Glutamatergic neuron (in vitro differentiated cells): ENCODE results near the gene PDX1. TPM values are rescaled to one million over a fixed set of nuclear protein-coding genes. Genes with fewer than 3 reads are reported as not detected.

Experiments
- DNase-seq: peaks from one replicate; pipeline ENCODE4 v3.0.0; 2022
- H3K27ac Mint-ChIP-seq: one replicate; pipeline ENCODE4 v1.8.0; 2020; ENCODE audit warnings: mild to moderate bottlenecking, mixed read lengths, inconsistent platforms; ENCODE audit not compliant: unreplicated experiment
- H3K27me3 Mint-ChIP-seq: one replicate; pipeline ENCODE4 v1.8.0; 2020; ENCODE audit warnings: mild to moderate bottlenecking, moderate library complexity, mixed read lengths, inconsistent platforms; ENCODE audit not compliant: unreplicated experiment
- H3K36me3 Mint-ChIP-seq: one replicate; pipeline ENCODE4 v1.8.0; 2020; ENCODE audit warnings: mild to moderate bottlenecking, mixed read lengths, inconsistent platforms; ENCODE audit not compliant: unreplicated experiment
- H3K4me1 Mint-ChIP-seq: one replicate; pipeline ENCODE4 v1.8.0; 2020; ENCODE audit warnings: mild to moderate bottlenecking, low read depth, mixed read lengths, inconsistent platforms; ENCODE audit not compliant: unreplicated experiment
- H3K4me3 Mint-ChIP-seq: one replicate; pipeline ENCODE4 v1.8.0; 2020; ENCODE audit warnings: mild to moderate bottlenecking, mixed read lengths, inconsistent platforms; ENCODE audit not compliant: unreplicated experiment
- H3K9me3 Mint-ChIP-seq: one replicate; pipeline ENCODE4 v1.8.0; 2020; ENCODE audit warnings: mild to moderate bottlenecking, moderate library complexity, mixed read lengths, inconsistent platforms; ENCODE audit not compliant: unreplicated experiment
- total RNA-seq: library from RNA; stranded (reverse); fragmentation: NEBNext Ultra II Directional; extraction: Animal tissue kit (Norgen Biotek cat#: 25700); gene quantifications from one replicate; pipeline ENCODE4 v1.2.1, GENCODE V29; 2021; ENCODE audit not compliant: unreplicated experiment
- TF ChIP-seq, protein P1 (sequence below): fragments of 200-600 bp; sonication (generic); IDR thresholded peaks from one replicate; pipeline ENCODE4 v1.5.0; 2021; ENCODE audit not compliant: partially characterized antibody, unreplicated experiment

The PDX1 gene
- total RNA-seq, 1 donor from 2014 or later = not detected

DNA sequence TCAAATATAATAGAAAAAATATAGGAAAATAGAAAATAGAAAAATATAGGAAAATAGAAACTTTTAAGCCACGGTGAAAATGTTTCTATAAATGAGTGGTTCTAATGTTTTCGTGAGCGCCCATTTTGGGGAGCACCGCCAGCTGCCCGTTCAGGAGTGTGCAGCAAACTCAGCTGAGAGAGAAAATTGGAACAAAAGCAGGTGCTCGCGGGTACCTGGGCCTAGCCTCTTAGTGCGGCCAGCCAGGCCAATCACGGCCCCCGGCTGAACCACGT is 204 bp upstream of the PDX1 start:
- Mint-ChIP-seq H3K27ac (no peak overlapping the region), H3K4me1 (peaks cover 4% of the 10 kb centered on the region), H3K9me3 (peaks cover 19% of the 10 kb centered on the region), H3K4me3 (peak overlapping the region; percentile 75), H3K36me3 (no peaks in the 10 kb centered on the region), H3K27me3 (peaks cover 50% of the 10 kb centered on the region)
- DNase-seq = no peak
- TF ChIP-seq, protein P1, sequence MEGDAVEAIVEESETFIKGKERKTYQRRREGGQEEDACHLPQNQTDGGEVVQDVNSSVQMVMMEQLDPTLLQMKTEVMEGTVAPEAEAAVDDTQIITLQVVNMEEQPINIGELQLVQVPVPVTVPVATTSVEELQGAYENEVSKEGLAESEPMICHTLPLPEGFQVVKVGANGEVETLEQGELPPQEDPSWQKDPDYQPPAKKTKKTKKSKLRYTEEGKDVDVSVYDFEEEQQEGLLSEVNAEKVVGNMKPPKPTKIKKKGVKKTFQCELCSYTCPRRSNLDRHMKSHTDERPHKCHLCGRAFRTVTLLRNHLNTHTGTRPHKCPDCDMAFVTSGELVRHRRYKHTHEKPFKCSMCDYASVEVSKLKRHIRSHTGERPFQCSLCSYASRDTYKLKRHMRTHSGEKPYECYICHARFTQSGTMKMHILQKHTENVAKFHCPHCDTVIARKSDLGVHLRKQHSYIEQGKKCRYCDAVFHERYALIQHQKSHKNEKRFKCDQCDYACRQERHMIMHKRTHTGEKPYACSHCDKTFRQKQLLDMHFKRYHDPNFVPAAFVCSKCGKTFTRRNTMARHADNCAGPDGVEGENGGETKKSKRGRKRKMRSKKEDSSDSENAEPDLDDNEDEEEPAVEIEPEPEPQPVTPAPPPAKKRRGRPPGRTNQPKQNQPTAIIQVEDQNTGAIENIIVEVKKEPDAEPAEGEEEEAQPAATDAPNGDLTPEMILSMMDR = no peak

DNA sequence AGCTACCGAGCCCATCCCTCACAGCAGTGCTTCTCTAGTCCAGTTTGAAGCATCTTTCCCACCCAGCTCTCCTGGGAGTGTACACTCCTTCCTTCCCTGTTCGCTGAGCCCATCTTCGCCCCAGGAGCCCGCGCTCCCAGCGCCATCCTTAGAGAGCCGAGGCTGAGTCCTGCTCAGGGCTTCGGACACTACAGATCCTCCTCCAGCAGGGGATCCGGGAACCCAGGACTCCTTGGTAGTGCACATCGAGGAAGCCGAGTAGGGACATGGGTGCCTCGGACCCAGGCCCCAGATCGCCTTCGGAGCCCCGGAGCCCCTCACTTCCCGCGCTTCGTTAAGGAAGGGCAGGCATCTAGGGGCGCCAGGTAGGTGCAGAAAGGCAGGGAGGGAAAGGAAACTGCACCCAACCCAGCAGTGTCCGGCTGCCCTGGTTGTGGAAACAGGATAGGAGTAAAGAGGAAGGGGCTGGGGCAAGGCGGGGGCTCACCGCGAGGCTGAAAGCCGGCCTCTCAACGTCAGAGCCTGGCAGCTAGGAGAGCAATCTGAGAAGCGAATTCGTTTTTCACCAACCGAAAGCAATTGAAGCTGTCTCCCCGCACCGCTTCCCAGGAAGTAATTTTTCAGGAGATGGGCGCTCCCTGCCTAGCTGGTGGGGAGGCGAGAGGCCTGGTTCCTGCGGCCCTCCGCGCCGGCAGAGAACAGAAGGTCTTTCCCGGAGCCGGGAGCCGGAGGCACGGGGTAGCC is 1.0 kb downstream of the PDX1 start:
- Mint-ChIP-seq H3K27me3 (peaks cover 46% of the 10 kb centered on the region), H3K4me3 (peak overlapping the region; percentile 80), H3K4me1 (peaks cover 4% of the 10 kb centered on the region), H3K36me3 (no peaks in the 10 kb centered on the region), H3K9me3 (peaks cover 19% of the 10 kb centered on the region), H3K27ac (no peak overlapping the region)
- TF ChIP-seq, protein P1 = no peak
- DNase-seq = peak; percentile 35

DNA sequence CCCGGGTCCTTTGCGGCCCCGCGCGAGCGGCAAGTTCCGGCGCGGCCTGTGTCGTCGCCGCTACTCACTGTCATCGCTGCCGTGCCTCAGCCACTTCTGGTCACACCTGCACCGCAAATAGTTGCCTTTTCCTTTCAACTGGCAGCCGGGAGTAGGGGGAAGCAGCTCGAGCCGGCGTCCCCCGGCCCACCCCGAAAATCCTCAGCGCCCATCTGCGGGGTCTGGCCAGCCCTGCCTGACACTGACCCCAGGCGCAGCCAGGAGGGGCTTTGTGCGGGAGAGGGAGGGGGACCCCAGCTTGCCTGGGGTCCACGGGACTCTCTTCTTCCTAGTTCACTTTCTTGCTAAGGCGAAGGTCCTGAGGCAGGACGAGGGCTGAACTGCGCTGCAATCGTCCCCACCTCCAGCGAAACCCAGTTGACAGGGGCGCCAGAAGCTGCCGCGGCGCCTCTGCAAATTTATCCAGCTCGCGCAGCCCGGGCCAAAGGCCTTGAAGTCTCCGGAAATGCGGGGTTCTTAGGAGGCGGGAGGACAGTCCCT is 1.7 kb downstream of the PDX1 start:
- H3K4me1 Mint-ChIP-seq = peaks cover 4% of the 10 kb centered on the region
- H3K4me3 Mint-ChIP-seq = no peak overlapping the region
- peaks cover 49% of the 10 kb centered on the region for H3K27me3 Mint-ChIP-seq
- peaks cover 19% of the 10 kb centered on the region for H3K9me3 Mint-ChIP-seq
- TF ChIP-seq, protein P1 = no peak
- H3K36me3 Mint-ChIP-seq = no peaks in the 10 kb centered on the region
- no peak overlapping the region for H3K27ac Mint-ChIP-seq
- DNase-seq = peak; percentile 26

DNA sequence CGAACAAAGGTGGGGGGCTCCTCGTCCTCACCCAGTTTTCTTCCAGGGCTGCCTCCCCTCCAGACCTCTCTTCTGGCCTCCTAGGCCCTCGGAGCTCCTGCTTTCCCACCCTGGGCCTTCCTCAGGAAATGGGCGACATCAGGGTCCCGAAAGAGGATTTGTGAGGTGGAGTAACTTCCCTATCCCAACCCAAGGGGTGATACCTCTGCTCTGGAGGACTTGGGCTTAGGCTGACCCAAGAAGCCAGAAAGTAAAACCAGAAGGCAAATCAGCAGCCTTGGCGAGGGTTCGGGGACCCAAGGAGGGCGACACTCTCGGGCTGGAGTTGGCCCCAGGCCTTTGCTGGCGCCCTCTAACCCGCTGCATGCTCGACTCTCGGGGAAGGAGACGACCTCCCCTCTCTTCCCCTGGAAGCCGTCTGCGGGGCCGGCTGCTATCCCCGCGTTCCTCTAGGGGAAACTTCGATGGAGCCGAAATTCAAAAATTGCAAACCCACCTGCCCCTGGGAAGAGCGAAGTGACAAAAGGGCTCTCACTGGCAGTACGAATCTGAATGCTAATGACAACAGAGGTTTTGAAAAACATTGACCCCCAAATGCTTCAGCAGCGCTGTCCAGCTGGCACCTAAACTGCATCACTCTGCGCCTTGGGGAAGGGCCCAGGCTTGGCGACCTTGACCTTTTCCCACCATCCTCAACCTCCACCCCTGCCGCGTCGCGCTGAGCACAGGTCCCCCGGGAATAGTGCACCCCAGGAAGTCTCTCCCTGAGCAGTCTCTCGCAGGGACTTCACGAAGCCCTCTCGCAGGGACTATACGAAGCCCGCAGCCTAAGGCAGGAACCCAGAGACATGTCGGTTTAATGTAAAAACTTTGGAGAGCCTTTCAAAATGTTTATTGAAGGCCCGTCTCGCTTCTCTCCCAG is 2.4 kb downstream of the PDX1 start:
- DNase-seq = no peak
- peaks cover 2% of the 10 kb centered on the region for H3K4me1 Mint-ChIP-seq
- H3K36me3 Mint-ChIP-seq = no peaks in the 10 kb centered on the region
- no peak overlapping the region for H3K4me3 Mint-ChIP-seq
- TF ChIP-seq, protein P1 = no peak
- no peak overlapping the region for H3K27ac Mint-ChIP-seq
- peaks cover 53% of the 10 kb centered on the region for H3K27me3 Mint-ChIP-seq
- H3K9me3 Mint-ChIP-seq = peaks cover 19% of the 10 kb centered on the region
